GM10266 (cell line): ENCODE results near the gene ALPK3.
A peak's percentile ranks its signal among the peaks of the same experiment; 100 is the strongest.

Source experiments
- DNase-seq: peaks from one replicate; pipeline ENCODE4 v3.0.0; 2012; ENCODE audit errors: extremely low spot score
- CTCF ChIP-seq: IDR thresholded peaks from 2 replicates; pipeline ENCODE4 v1.5.1; 2012; ENCODE audit warnings: mild to moderate bottlenecking, low read depth; ENCODE audit not compliant: control insufficient read depth, insufficient read depth; ENCODE audit errors: missing control alignments

Gene ALPK3

GRCh38 chr15:84816694-84817465 is at the start of gene ALPK3:
Gene ALPK3, plus strand, starts transcription at chr15:84817356. Its CDS starts 97 bp downstream, at chr15:84817453.
- TF ChIP-seq CTCF = peak; percentile 12
- peak; percentile 42 for DNase-seq

- DNase-seq = no peak
- TF ChIP-seq CTCF = no peak
These were observed 45.1 kb upstream of the ALPK3 start for GRCh38 chr15:84772031-84772430.

- no peak for TF ChIP-seq CTCF
- DNase-seq = no peak
These were observed 44.7 kb upstream of the ALPK3 start for GRCh38 chr15:84772467-84772866.

- no peak for DNase-seq
These were observed 43.4 kb upstream of the ALPK3 start for GRCh38 chr15:84773716-84774115.

GRCh38 chr15:84775867-84776449 is 41.2 kb upstream of the ALPK3 start:
- DNase-seq = no peak
- no peak for TF ChIP-seq CTCF

More at GRCh38 chr15:84773716-84774115, 43.4 kb upstream of the ALPK3 start:
- TF ChIP-seq CTCF = no peak

GRCh38 chr15:84778194-84778593 is 39.0 kb upstream of the ALPK3 start:
- TF ChIP-seq CTCF = no peak
- no peak for DNase-seq

- no peak for DNase-seq
- TF ChIP-seq CTCF = no peak
These were observed 36.7 kb upstream of the ALPK3 start for GRCh38 chr15:84780492-84780891.
